GM12878 (cell line): Measurements from ENCODE around the gene BTG2. TPM values are rescaled to one million over a fixed set of nuclear protein-coding genes. Genes with fewer than 3 reads are reported as not detected.

Experiments used
- ATF7 ChIP-seq: fragments of 450-650 bp; IDR thresholded peaks from 2 replicates; pipeline ENCODE4 v1.6.1; 2016; ENCODE audit warnings: low read depth, mild to moderate bottlenecking
- CREM ChIP-seq: IDR thresholded peaks from 2 replicates; pipeline ENCODE4 v1.6.1; 2014; ENCODE audit warnings: antibody characterized with exemption, low read depth
- DPF2 ChIP-seq: fragments of 450-650 bp; IDR thresholded peaks from 2 replicates; pipeline ENCODE4 v1.6.1; 2017; ENCODE audit warnings: mild to moderate bottlenecking
- EED ChIP-seq: sonication (generic); IDR thresholded peaks from 2 replicates; pipeline ENCODE4 v1.6.1; 2016; ENCODE audit warnings: antibody characterized with exemption, low read depth
- EGR1 ChIP-seq, 2 experiments: IDR thresholded peaks; 1 replicate in 1 of 2; 2 replicates in 1 of 2; pipeline ENCODE4 v1.6.1; 2011 to 2012; ENCODE audit warnings: low read depth in 2 of 2, low read length in 2 of 2, borderline replicate concordance in 1 of 2, mild to moderate bottlenecking in 1 of 2, moderate library complexity in 1 of 2
- GATAD2B ChIP-seq: fragments of 450-650 bp; conservative IDR thresholded peaks from 2 replicates; pipeline ENCODE4 v1.6.1; 2017; ENCODE audit warnings: low read depth, mild to moderate bottlenecking, moderate library complexity
- IRF4 ChIP-seq: IDR thresholded peaks from 2 replicates; pipeline ENCODE4 v1.6.1; 2011; ENCODE audit warnings: low read depth, low read length
- JUND ChIP-seq: IDR thresholded peaks from 2 replicates; pipeline ENCODE4 v1.6.1; 2012; ENCODE audit warnings: low read depth, mild to moderate bottlenecking, low read length, improper control_type of control experiment, moderate library complexity
- NR2F1 ChIP-seq: fragments of 450-650 bp; conservative IDR thresholded peaks from 2 replicates; pipeline ENCODE4 v1.6.1; 2017; ENCODE audit warnings: mild to moderate bottlenecking
- RCOR1 ChIP-seq: conservative IDR thresholded peaks from 2 replicates; pipeline ENCODE4 v1.6.1; 2012; ENCODE audit warnings: low read depth, low read length, improper control_type of control experiment
- SMAD1 ChIP-seq: fragments of 450-650 bp; IDR thresholded peaks from 2 replicates; pipeline ENCODE4 v1.6.1; 2018; ENCODE audit warnings: mild to moderate bottlenecking, low read depth; ENCODE audit not compliant: partially characterized antibody
- SP1 ChIP-seq: IDR thresholded peaks from one replicate; pipeline ENCODE4 v1.6.1; 2011; ENCODE audit warnings: low read depth, low read length
- TCF3 ChIP-seq: IDR thresholded peaks from 2 replicates; pipeline ENCODE4 v1.6.1; 2012; ENCODE audit warnings: low read depth, mild to moderate bottlenecking, low read length, borderline replicate concordance; ENCODE audit not compliant: insufficient read depth
- ZNF24 ChIP-seq: fragments of 450-650 bp; IDR thresholded peaks from 2 replicates; pipeline ENCODE4 v1.6.1; 2017; ENCODE audit warnings: antibody characterized with exemption, mild to moderate bottlenecking
- polyA plus RNA-seq, 11 experiments: library from polyadenylated mRNA; depleted of rRNA in 4 of 11; unstranded in 6 of 11; stranded (reverse) in 5 of 11; fragments of >200 nt; fragmentation: Nextera tagmentation in 4 of 11; fragmentation: Illumina TruSeq in 1 of 11; extraction: Ambion mirVana in 4 of 11; extraction: Trizol in 1 of 11; gene quantifications; 1 replicate in 1 of 11; 2 replicates in 10 of 11; pipeline versions ENCODE4 v1.2.1 to v1.2.3, GENCODE V29; 2011 to 2016; ENCODE audit warnings: inconsistent platforms in 2 of 11, missing spikeins in 2 of 11, low read depth in 1 of 11
- total RNA-seq, 4 experiments: library from RNA; depleted of rRNA in 3 of 4; stranded (reverse); fragments of >200 nt in 3 of 4; fragmentation: Illumina TruSeq in 1 of 4; extraction: Trizol in 1 of 4; gene quantifications; 2 replicates each; pipeline versions ENCODE4 v1.2.1 to v1.2.3, GENCODE V29; 2013 to 2021
- TF ChIP-seq, protein P1 (sequence below): fragments of 150-350 bp; IDR thresholded peaks from 2 replicates; pipeline ENCODE4 v1.6.1; 2016; ENCODE audit warnings: low read depth, low read length
- TF ChIP-seq, protein P2 (sequence below): fragments of 450-650 bp; IDR thresholded peaks from 2 replicates; pipeline ENCODE4 v1.6.1; 2018; ENCODE audit warnings: borderline replicate concordance, mild to moderate bottlenecking; ENCODE audit not compliant: partially characterized antibody
- TF ChIP-seq, protein P3 (sequence below): fragments of 450-650 bp; IDR thresholded peaks from 2 replicates; pipeline ENCODE4 v1.6.1; 2018; ENCODE audit warnings: mild to moderate bottlenecking, low read depth, moderate library complexity; ENCODE audit not compliant: partially characterized antibody
- TF ChIP-seq, protein P4 (sequence below): fragments of 450-650 bp; IDR thresholded peaks from 2 replicates; pipeline ENCODE4 v1.6.1; 2017; ENCODE audit warnings: mild to moderate bottlenecking, moderate library complexity

Gene BTG2
- total and polyA plus RNA-seq, 10 of the 15 experiments (the other 5 are each of a cell fraction or from before 2014, with no cell fraction given) = 23.3 to 160 (median 98.1) TPM

DNA sequence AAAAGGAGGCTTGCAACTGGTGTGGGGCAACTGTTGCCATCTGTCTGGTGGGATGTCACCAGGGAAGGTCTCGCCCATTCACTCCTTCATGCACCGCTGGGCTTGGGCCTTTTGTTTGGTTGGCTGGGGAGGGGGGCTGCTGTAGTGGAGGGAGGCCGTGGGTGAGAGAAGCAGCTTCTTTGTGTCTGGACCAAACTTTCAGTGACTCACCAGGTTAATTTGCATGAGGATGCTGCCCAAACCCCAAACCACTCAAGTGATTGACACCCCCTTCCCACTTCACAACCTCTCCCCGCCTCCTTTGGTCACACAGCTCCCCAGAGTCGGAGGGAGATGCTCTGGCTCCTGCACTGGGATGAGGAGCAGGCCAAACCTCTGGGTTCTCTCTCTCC lies 19.7 kb downstream of the BTG2 start (continued):
- TF ChIP-seq, protein P1, sequence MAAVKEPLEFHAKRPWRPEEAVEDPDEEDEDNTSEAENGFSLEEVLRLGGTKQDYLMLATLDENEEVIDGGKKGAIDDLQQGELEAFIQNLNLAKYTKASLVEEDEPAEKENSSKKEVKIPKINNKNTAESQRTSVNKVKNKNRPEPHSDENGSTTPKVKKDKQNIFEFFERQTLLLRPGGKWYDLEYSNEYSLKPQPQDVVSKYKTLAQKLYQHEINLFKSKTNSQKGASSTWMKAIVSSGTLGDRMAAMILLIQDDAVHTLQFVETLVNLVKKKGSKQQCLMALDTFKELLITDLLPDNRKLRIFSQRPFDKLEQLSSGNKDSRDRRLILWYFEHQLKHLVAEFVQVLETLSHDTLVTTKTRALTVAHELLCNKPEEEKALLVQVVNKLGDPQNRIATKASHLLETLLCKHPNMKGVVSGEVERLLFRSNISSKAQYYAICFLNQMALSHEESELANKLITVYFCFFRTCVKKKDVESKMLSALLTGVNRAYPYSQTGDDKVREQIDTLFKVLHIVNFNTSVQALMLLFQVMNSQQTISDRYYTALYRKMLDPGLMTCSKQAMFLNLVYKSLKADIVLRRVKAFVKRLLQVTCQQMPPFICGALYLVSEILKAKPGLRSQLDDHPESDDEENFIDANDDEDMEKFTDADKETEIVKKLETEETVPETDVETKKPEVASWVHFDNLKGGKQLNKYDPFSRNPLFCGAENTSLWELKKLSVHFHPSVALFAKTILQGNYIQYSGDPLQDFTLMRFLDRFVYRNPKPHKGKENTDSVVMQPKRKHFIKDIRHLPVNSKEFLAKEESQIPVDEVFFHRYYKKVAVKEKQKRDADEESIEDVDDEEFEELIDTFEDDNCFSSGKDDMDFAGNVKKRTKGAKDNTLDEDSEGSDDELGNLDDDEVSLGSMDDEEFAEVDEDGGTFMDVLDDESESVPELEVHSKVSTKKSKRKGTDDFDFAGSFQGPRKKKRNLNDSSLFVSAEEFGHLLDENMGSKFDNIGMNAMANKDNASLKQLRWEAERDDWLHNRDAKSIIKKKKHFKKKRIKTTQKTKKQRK = no peak
- TF ChIP-seq, protein P2, sequence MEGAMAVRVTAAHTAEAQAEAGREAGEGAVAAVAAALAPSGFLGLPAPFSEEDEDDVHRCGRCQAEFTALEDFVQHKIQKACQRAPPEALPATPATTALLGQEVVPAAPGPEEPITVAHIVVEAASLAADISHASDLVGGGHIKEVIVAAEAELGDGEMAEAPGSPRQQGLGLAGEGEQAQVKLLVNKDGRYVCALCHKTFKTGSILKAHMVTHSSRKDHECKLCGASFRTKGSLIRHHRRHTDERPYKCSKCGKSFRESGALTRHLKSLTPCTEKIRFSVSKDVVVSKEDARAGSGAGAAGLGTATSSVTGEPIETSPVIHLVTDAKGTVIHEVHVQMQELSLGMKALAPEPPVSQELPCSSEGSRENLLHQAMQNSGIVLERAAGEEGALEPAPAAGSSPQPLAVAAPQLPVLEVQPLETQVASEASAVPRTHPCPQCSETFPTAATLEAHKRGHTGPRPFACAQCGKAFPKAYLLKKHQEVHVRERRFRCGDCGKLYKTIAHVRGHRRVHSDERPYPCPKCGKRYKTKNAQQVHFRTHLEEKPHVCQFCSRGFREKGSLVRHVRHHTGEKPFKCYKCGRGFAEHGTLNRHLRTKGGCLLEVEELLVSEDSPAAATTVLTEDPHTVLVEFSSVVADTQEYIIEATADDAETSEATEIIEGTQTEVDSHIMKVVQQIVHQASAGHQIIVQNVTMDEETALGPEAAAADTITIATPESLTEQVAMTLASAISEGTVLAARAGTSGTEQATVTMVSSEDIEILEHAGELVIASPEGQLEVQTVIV = no peak
- peak; percentile 74 for TF ChIP-seq EED
- peak; percentile 22; the same call in 1 of the 2 replicates for TF ChIP-seq CREM
- no peak for TF ChIP-seq EGR1 (IDR thresholded peaks at IDR 0.05; ENCODE audit: borderline replicate concordance in 1 of 2, low read depth in 2 of 2, low read length in 2 of 2)
- TF ChIP-seq SP1 = peak; percentile 41
- TF ChIP-seq IRF4 = peak; percentile 49; the same call in 1 of the 2 replicates
- TF ChIP-seq, protein P3, sequence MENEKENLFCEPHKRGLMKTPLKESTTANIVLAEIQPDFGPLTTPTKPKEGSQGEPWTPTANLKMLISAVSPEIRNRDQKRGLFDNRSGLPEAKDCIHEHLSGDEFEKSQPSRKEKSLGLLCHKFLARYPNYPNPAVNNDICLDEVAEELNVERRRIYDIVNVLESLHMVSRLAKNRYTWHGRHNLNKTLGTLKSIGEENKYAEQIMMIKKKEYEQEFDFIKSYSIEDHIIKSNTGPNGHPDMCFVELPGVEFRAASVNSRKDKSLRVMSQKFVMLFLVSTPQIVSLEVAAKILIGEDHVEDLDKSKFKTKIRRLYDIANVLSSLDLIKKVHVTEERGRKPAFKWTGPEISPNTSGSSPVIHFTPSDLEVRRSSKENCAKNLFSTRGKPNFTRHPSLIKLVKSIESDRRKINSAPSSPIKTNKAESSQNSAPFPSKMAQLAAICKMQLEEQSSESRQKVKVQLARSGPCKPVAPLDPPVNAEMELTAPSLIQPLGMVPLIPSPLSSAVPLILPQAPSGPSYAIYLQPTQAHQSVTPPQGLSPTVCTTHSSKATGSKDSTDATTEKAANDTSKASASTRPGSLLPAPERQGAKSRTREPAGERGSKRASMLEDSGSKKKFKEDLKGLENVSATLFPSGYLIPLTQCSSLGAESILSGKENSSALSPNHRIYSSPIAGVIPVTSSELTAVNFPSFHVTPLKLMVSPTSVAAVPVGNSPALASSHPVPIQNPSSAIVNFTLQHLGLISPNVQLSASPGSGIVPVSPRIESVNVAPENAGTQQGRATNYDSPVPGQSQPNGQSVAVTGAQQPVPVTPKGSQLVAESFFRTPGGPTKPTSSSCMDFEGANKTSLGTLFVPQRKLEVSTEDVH = no peak
- TF ChIP-seq ZNF24 = 0 out of 2 replicates have a peak, but pooled peaks have one; percentile 5
- peak; percentile 45 for TF ChIP-seq SMAD1
- TF ChIP-seq, protein P4, sequence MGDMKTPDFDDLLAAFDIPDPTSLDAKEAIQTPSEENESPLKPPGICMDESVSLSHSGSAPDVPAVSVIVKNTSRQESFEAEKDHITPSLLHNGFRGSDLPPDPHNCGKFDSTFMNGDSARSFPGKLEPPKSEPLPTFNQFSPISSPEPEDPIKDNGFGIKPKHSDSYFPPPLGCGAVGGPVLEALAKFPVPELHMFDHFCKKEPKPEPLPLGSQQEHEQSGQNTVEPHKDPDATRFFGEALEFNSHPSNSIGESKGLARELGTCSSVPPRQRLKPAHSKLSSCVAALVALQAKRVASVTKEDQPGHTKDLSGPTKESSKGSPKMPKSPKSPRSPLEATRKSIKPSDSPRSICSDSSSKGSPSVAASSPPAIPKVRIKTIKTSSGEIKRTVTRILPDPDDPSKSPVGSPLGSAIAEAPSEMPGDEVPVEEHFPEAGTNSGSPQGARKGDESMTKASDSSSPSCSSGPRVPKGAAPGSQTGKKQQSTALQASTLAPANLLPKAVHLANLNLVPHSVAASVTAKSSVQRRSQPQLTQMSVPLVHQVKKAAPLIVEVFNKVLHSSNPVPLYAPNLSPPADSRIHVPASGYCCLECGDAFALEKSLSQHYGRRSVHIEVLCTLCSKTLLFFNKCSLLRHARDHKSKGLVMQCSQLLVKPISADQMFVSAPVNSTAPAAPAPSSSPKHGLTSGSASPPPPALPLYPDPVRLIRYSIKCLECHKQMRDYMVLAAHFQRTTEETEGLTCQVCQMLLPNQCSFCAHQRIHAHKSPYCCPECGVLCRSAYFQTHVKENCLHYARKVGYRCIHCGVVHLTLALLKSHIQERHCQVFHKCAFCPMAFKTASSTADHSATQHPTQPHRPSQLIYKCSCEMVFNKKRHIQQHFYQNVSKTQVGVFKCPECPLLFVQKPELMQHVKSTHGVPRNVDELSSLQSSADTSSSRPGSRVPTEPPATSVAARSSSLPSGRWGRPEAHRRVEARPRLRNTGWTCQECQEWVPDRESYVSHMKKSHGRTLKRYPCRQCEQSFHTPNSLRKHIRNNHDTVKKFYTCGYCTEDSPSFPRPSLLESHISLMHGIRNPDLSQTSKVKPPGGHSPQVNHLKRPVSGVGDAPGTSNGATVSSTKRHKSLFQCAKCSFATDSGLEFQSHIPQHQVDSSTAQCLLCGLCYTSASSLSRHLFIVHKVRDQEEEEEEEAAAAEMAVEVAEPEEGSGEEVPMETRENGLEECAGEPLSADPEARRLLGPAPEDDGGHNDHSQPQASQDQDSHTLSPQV = 0 out of 2 replicates have a peak, but pooled peaks have one; percentile 26
- TF ChIP-seq NR2F1 = peak; percentile 63; the same call in 1 of the 2 replicates
- TF ChIP-seq ATF7 = peak; percentile 74; the same call in 1 of the 2 replicates
- TF ChIP-seq GATAD2B = peak; percentile 86
- TF ChIP-seq DPF2 = peak; percentile 94
- TF ChIP-seq RCOR1 = 0 out of 2 replicates have a peak, but pooled peaks have one; percentile 17
- TF ChIP-seq TCF3 = 0 out of 2 replicates have a peak, but pooled peaks have one; percentile 42
- TF ChIP-seq JUND = peak; percentile 58; the same call in 1 of the 2 replicates
